Activated T-cell treated with anti-CD3 and anti-CD28 coated beads for 1 hour (primary cell): ENCODE measurements around the gene CHURC1.

ENCODE experiments used
- DNase-seq: peaks from one replicate; pipeline ENCODE4 v3.0.0-alpha.2; 2020; ENCODE audit warnings: low read depth

CHURC1 gene

DNA sequence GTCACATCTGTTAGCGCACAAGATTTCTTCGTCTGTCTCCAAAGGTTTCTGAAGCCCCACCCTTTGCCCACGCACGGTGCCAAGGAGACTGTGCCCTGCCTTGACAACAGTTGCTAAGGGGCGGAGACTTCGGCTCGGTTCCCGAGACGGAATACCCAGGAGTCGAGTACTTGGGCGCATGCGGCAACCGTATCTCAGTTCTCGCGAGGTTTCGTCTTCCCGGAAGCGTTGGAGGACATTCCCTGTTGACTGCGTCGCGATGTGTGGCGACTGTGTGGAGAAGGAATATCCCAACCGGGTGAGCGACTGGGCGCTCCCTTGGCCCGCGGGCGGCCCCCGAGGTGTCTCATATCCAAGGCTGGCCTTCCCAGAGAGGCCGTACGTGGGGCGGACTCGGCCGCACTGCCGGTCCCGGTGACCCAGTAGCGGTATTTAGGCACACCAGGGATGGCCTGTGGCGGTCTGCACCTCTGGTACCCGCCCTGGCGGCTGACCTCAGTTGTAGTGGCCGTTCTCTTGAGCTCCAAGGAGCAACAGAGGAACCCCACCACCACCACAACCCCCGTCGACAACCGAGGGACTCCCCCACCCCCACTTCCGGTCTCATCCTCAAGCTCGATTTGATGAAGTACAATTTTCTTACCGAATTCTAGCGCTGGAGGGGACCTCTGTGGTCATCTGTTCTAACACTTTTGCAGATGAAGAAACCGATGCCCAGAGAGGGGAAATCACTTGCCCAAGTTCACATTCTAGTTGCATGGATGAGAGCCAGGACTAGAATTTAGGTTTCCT lies at the start of gene CHURC1:
Gene CHURC1 (plus strand): TSS at position 219 of the 792 bp plus-strand sequence. CDS start 41 bp downstream, at position 260.
- peak; percentile 96 for DNase-seq

DNA sequence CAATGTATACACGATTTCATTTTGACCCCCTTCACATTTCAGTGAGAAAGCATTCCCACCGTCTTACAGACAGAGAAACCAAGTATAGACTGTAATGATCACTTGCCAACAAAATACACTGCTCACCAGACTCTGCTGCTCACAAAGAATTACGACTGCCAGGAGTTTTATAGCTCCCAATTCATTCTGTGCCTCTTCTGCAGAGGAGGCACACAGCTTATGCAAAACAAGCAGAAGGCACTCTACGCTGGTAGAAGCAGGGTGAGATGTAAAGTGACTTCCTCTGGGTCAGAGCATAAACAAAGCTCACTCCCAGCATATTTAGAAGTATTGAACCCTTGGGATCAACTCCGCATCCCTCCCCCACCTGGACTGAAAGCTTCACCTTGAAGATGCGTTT lies 49.1 kb upstream of the CHURC1 start:
- no peak for DNase-seq

DNA sequence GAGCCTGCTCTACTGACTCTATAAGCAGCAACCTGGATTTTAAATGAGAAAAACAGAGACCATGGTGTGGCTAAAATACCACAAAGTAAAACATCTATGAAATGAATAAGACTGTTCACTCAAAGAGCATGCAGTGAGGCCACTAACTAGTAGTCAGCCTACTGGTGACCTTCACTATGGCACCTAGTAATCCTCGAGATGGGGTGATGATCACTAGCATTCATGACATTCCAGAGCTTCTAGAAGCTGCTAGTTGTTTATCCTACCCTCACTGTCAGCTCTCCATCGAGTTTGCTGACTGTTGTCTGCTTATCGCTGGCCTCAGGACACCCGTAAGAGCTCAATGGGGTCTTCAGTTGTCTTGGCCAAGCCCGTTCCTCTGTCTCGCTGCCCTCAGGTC lies 48.3 kb upstream of the CHURC1 start:
- DNase-seq = no peak

DNA sequence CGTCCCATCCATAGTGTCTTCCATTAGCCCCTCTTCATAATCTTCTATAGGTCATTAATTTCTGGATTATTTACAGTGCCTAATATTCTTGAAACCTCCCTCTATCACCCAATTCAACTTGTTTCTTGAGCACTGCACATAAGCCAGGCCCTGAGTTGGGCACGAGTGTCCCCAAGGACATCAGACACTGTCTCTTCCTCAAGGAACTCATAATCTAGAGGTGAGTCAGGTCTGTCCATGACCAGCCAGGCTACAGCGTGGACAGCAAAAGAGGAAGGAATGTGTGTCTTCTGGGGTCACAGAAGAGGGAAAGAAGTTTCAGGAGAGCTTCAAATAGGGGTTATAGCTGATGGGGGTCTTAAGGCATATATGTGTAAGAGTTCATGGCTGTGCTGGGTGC lies 47.1 kb upstream of the CHURC1 start:
- DNase-seq = no peak

DNA sequence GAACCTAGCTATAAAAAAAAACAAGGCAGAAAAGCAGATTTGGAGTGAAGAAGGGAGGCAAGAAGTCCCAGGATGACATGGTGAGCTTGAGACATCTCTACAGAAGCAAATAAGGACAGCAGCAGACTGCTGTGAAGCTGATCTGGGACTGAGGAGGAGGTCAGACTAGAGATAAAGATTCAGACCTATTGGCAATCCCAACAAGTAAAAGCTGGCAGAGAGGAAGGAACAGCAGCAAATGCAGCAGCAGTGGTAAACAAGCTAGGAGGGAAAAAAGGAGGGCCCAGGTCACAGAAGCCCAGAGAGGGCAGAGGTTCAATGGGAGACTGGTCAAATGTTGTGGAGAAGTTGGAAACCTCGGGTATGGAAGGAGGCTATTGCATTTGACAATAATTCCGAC lies 45.9 kb upstream of the CHURC1 start:
- DNase-seq = no peak

DNA sequence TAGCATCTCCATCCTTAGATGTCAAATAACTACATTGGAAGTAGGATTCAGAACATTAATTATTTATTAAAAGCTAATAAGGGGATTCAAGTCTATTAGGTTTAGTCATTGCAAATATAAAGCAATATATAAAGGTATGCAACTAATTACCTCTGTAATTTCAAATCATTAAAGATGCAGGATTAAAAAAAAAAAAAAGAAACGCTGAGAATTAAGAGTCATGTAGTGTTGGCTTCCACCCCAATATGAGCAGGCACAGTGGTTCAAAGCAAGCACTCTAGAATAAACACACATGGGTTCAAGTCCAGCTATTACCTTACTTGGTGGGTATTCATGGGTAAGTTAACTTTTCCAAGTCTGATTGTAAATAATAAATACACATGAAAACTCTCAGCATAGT lies 45.4 kb upstream of the CHURC1 start:
- no peak for DNase-seq

DNA sequence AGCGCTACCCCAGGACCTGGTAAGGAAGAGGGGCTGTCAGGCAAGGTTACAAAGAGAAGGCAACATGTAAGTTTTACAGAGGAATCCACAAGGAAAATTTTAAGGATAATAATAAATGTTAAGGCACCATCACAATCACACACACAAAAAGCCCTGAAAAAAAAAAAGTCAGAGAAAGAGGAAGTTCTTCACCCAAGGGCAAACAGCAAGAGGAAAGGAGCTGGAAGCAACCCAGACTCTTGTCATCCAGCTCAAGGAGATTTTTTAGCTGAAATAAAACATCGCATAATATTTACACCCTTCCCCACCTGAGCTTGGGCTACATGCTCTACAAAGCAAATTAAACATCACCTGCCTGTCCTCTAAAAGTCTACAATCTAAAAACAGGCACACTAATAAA lies 44.1 kb upstream of the CHURC1 start:
- DNase-seq = no peak

DNA sequence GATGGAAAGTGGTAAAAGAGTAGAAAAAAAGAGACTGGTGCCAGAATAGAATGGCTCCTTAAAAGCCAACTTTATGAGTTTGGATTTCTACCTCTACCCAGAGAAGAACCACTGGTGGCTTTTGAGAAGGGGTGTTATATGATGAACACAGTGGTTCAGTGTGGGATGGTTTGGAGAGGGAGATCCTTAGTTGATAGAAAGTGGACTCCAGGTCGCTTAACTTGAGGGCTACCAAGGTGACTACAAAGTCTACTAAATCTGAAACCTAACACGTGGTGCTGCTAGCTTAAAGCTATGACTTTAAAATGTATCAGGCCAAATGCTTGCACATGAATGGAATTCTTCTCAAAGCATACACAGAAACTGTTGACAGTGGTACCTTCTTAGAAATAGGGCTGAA lies 42.9 kb upstream of the CHURC1 start:
- DNase-seq = no peak

DNA sequence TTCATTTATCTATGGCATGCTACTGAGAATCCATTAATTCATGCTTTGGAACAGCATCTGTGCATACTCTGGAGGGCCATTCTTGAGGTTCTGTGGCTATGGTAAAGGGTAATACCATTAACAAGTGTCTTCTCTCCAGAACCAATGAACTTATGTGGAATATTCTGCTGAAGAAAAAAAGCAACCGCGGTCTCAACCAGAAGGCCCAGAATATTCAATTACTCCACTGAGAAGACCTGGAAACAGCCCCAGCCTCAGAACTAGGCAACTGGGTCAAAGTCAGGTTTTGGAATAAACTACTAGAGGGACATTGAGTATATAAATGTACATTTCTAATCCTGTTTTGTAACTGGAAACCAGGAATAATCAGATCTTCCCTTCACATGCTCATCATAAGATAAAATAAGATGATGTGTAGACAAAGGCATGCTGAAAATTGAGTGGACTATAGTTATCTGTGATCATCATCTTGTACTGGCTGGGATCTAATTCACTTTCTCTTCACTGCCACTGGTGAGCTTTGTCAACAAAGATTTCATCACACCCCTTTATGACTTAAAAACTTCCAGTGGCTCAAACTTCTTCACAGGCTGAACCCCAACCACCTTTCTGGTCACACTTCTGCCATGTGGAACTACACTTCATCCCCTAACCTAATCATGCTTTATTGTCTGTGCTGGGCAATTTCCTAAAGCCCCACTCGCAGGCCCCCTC lies 40.6 kb upstream of the CHURC1 start:
- no peak for DNase-seq

DNA sequence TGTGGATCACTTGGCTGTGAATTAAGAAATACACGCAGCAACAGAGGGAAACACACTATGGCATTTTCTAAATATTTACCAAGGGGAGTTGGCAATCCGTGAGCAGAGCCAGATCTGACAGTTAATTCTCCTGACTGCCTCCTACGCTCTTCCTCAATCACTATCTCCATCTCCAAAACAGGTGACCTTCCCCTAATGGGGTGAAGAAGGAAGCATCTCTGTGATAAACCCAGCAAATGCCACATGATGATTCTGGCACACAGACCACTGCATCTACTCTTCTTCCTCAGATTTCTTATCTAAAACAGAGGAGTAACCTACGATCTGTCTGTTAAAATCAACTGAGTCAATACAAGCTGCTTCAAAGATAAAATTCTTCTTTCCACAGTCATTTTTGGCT lies 38.9 kb upstream of the CHURC1 start:
- no peak for DNase-seq

DNA sequence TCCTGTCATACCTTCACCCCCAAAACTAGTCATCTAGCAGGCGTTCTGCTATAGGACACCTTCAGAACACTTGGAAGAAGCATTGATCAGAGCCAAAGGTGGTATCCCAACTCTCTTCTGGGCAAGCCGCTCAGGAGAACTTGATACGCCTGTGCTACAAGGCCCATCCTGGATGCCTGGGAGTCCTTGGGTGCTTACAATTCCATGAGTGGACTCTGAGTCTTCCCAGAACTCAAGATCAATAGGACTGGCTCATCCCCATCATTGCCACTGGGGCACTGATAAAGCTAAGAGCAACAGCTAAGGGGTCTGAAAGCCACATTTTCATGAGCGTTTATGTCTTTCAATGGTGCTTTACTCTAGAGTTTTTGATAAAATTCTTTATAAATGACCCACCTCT lies 36.4 kb upstream of the CHURC1 start:
- no peak for DNase-seq

DNA sequence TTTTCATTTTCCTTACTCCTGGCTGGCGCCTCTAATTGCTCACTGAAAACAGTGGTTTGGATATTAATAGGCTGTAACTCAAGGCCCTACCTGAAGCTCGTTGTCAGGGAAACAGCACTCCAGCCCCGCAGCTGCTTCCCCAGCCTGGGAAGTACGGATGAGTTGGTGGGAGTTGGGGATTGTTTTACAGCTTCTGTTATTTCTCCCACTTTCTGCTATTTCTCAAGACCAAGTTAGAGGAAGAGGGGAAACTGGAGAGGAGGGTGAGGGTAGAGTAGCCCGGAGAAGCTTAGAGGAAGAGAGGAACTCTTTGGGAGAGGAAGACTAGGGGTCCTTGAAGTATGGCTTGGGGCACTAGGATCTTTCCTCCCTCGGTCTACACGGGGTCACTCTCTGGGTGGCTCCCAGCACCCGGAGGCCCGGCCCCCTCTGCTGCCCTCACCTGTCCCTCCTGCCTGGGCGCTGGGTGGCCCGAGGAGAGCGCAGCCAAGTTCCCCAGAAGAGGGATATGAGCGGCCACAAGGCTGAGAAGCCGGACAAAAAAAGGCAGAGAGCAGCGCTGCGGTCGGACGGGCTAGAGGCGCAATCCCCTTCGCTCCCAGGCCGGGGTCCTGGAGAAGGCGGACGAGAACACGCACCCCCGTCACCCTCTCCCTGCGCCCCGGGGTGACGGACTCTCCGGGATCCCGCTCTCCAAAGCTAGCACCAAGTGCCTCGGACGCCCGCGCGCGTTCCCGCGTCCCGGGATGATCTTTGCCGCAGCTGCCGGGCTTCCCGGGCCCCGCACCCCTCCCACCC lies 35.2 kb upstream of the CHURC1 start:
- no peak for DNase-seq

DNA sequence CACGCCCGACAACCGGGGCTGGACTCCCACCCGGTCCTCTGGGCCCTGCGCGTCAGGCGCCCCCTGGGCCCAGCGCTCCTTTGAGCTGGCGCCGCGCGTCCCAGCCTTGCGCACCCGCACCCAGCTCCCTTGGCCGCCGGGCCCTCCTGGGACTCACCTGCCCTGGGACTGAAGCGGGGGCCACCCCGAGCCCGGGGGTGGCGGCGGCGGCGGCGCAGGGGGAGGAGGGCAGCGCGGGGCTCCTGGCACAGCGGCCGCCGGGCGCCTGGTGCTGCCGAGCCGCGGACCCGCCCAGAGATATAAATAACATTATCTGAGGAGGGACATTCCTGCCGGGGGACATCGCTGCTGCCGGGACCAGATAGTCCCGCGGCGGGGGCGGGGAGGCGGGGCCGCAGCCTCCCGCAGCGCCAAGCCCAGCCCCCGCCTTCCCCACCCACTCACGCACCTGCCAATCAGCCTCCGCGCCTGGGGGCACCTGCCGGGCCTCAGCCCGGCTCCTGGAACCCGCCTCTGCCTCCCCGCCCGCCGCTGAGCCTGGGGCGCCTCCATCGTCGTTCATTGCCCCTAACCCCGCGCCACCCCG lies 34.5 kb upstream of the CHURC1 start, which contains the start of gene SPTB:
Gene SPTB (minus strand): TSS at position 273 of the 586 bp plus-strand sequence. CDS start 56,813 bp downstream, outside the sequence.
- DNase-seq = peak; percentile 53

DNA sequence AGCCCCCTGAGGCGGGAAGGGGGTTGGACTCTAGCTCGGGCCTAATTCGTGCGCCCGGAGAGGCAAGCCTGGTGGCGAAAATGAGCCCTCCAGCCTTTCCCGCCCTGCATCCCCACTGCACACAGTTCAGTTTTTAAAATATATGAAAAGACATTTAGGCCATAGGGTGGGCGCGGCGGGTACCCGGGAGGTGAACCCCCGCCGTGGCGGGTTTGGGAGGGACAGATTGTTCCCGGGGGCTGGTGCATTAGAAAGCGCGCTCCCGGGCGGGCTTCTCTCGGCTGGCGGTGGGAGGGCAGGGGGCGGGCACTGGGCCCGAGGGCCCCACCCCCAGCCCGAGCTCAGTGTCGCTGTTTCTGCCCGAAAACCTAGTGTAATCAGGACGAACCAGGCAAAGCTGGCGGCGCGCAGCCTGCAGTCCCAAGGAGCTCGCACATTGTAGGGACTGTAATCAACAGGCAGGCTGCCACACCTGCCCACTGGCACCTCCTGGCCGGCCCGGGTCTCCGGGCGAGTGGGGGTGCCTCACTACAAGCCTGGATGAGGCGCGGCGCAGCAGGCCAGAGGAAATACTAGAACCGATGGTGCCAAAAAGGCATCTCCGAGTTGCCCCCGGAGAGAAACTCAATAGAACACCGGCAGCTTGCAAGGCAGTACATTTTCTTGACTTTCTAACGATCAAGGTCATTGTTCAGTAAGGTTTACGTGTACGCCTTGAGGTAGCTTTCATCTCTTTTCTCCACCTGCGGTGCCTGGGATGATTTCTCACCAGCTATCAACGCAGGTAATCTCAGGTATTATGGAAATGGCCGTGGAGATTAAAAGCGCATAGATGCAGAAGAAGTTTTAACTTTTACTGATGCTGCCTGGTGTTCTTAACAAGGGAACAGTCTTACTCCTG lies 33.8 kb upstream of the CHURC1 start:
- DNase-seq = peak; percentile 54

DNA sequence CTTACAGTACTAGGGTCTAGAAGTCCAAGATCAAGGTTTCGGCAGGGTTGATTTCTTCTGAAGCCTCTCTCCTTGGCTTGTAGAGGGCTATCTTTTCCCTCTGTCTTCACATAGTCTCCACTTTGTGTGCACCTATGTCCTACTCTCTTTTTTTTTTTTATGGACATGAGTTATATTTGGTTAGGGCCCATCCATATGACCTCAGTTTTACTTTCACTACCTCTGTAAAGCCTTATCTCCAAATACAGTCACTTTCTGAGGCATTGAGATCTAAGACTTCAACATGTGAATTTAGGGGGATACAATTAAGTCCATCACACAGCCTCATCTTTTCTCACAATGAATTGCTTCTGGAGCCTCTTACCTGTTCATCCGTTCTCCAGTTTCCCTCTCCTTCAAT lies 28.7 kb upstream of the CHURC1 start:
- DNase-seq = no peak

DNA sequence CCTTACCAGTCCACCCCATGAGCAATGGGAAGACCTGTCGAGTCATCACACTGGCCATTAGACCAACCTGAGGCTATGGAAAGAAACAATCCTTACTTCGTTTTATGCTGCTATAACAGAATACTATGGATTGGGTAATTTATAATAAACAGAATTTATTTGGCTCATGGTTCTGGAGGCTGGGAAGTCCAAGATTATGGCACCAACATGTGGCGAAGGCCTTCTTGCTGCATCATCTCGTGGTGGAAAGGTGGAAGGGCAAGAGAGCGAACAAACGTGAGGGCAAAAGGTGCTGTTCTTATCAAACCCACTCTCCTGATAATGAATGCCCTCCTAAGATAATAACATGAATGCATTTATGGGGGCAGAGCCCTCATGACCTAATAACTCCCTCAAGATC lies 24.9 kb upstream of the CHURC1 start:
- no peak for DNase-seq

DNA sequence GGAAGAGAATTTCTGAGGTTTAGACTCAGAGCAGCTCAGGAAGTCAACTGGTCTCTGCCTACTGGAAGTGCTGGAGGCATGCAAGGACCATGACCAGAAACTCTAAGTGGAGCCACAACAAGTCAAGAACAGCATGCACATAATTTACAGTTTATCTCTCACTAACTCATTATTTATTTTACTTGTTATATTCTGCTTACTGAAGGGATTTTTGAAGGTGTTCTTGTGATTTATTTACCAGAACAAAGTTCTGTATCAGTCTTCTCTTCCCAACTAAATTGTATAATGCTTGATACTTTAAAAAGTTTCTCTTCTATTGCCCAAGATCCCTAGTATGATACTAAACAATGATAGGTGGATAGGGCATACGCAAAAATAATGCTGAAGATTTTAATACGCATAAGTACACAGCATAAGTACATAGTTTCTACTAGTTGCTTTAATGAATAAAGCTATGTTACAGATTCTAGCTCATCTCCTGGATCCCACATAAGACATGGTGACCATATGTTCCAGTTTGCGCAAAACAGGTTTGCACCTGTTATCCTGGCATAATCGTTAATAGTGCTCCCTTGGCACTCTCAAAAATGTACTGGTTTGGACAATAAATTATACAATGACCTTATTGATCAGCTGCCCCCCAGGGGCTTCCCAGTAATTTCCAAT lies 22.9 kb upstream of the CHURC1 start:
- no peak for DNase-seq

DNA sequence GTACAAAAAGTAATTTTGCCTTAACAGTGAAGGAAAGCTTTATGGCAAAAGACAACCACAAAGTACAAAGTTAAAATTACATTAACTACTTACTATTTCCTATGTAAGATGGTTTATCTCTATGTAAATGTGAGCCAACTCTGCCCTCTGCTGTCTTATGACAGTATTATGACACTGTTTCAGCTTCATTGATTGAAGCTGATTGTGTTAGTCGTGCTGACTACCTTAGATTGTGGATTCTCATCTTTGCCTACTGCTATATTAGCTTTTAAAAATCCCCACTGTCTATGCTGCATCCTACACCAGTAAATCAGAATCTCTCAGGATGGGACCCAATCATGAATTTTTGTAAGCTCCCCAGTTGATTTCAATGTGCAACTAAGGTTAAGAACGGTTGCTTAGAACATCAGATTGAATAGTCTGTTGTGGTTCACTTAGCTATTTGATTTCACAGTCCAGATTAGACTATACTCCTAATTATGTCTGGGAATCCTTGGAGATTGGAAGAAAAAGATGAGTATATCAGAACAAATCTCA lies 22.3 kb upstream of the CHURC1 start:
- DNase-seq = no peak

DNA sequence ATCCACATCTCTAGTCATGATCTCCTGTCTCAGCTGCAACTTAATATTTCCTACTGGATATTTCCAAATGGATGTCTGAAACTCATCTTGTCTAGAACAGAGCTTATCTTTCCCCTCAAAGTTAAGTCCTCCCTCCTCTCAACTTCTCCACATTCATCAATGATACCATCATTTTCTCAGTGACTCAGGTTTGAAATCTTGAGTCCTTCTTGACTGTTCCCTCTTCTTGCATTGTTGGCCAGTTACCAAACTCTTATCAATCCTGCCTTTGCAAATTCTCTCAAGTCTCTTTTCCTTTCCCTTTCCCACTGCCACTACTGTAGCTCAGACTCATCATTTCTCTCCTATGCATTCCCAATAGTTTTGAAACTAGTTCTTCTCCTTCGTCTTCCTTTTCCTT lies 14.3 kb upstream of the CHURC1 start:
- no peak for DNase-seq

DNA sequence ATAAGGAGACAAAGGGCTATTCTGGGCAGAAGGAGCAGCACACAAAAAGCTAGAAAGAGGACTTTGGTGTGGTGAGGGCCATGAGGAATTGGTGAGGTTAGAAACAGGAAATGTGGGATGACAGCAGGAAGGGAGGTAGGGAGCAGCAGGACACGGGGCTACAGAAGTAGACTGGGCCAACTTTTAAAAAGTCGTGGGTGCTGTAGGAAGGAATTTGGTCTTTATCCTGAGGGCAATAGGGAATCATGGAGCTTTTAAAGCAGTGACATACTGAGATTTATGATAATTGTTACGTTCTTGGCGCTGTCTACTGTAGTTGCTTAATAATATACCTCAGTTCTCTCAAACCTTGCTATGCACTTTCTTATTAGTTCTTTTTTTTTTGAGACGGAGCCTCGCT lies 8.2 kb upstream of the CHURC1 start:
- DNase-seq = no peak
